Measurements from ENCODE around the gene DEFB114.

DEFB114 gene

GRCh38 chr6:49982046-49982445, 18.1 kb upstream of the DEFB114 start:
- Histone ChIP-seq H3K9me2 (replicated peaks; ENCODE audit: control insufficient read depth, low read length) (no peaks in the 10 kb centered on the region; the same call in 1 of the 2 replicates), H3K79me2 (ENCODE audit: control insufficient read depth, low read length) (no peaks in the 10 kb centered on the region), H3K27ac (ENCODE audit: low read depth, low read length) (no peak overlapping the region), H3K4me3 (ENCODE audit: low read length) (no peak overlapping the region), H3F3A (ENCODE audit: control insufficient read depth, insufficient read depth) (no peaks in the 10 kb centered on the region), H4K20me1 (ENCODE audit: control insufficient read depth, insufficient read depth, low read depth, low read length) (no peaks in the 10 kb centered on the region), H3K27me3 (ENCODE audit: control insufficient read depth, low read length) (no peaks in the 10 kb centered on the region), H3K4me2 (ENCODE audit: low read length) (no peak overlapping the region), H3K9me3 (ENCODE audit: control insufficient read depth, insufficient read depth, low read length) (no peaks in the 10 kb centered on the region), H3K4me1 (ENCODE audit: control insufficient read depth, low read length) (no peaks in the 10 kb centered on the region), H3K36me3 (ENCODE audit: control insufficient read depth, low read length) (no peaks in the 10 kb centered on the region)
- TF ChIP-seq EZH2phosphoT487 (IDR thresholded peaks at IDR 0.05; ENCODE audit: borderline replicate concordance, low read length) (no peak), CTCF (IDR thresholded peaks at IDR 0.05; ENCODE audit: low read depth, low read length, poor library complexity, severe bottlenecking) (no peak)

GRCh38 chr6:49980898-49981297, 16.9 kb upstream of the DEFB114 start:
- H3K27ac ChIP-seq (ENCODE audit: low read depth, low read length): no peak overlapping the region
- H3K9me3 ChIP-seq (ENCODE audit: control insufficient read depth, insufficient read depth, low read length): no peaks in the 10 kb centered on the region
- H3K36me3 ChIP-seq (ENCODE audit: control insufficient read depth, low read length): no peaks in the 10 kb centered on the region
- no peaks in the 10 kb centered on the region for H4K20me1 ChIP-seq (ENCODE audit: control insufficient read depth, insufficient read depth, low read depth, low read length)
- no peaks in the 10 kb centered on the region for H3K27me3 ChIP-seq (ENCODE audit: control insufficient read depth, low read length)
- H3K79me2 ChIP-seq (ENCODE audit: control insufficient read depth, low read length): no peaks in the 10 kb centered on the region
- no peaks in the 10 kb centered on the region for H3F3A ChIP-seq (ENCODE audit: control insufficient read depth, insufficient read depth)
- H3K4me2 ChIP-seq (ENCODE audit: low read length): no peak overlapping the region
- no peaks in the 10 kb centered on the region; the same call in 1 of the 2 replicates for H3K9me2 ChIP-seq (replicated peaks; ENCODE audit: control insufficient read depth, low read length)
- TF ChIP-seq EZH2phosphoT487 (IDR thresholded peaks at IDR 0.05; ENCODE audit: borderline replicate concordance, low read length) (no peak), CTCF (IDR thresholded peaks at IDR 0.05; ENCODE audit: low read depth, low read length, poor library complexity, severe bottlenecking) (no peak)
- no peak overlapping the region for H3K4me3 ChIP-seq (ENCODE audit: low read length)
- no peaks in the 10 kb centered on the region for H3K4me1 ChIP-seq (ENCODE audit: control insufficient read depth, low read length)

GRCh38 chr6:49979584-49979983, 15.6 kb upstream of the DEFB114 start:
- H4K20me1 ChIP-seq (ENCODE audit: control insufficient read depth, insufficient read depth, low read depth, low read length): no peaks in the 10 kb centered on the region
- H3K27ac ChIP-seq (ENCODE audit: low read depth, low read length): no peak overlapping the region
- H3K4me2 ChIP-seq (ENCODE audit: low read length): no peak overlapping the region
- no peak for TF ChIP-seq CTCF (IDR thresholded peaks at IDR 0.05; ENCODE audit: low read depth, low read length, poor library complexity, severe bottlenecking)
- TF ChIP-seq EZH2phosphoT487 (IDR thresholded peaks at IDR 0.05; ENCODE audit: borderline replicate concordance, low read length): no peak
- H3K4me1 ChIP-seq (ENCODE audit: control insufficient read depth, low read length): no peaks in the 10 kb centered on the region
- no peaks in the 10 kb centered on the region for H3K79me2 ChIP-seq (ENCODE audit: control insufficient read depth, low read length)
- H3F3A ChIP-seq (ENCODE audit: control insufficient read depth, insufficient read depth): no peaks in the 10 kb centered on the region
- H3K9me3 ChIP-seq (ENCODE audit: control insufficient read depth, insufficient read depth, low read length): no peaks in the 10 kb centered on the region
- no peaks in the 10 kb centered on the region for H3K27me3 ChIP-seq (ENCODE audit: control insufficient read depth, low read length)
- H3K9me2 ChIP-seq (replicated peaks; ENCODE audit: control insufficient read depth, low read length): no peaks in the 10 kb centered on the region; the same call in 1 of the 2 replicates
- H3K4me3 ChIP-seq (ENCODE audit: low read length): no peak overlapping the region
- H3K36me3 ChIP-seq (ENCODE audit: control insufficient read depth, low read length): no peaks in the 10 kb centered on the region
